Esophagus muscularis mucosa (tissue), 4 donors: ENCODE data around the gene OR52H1.

Experiments
- EP300 ChIP-seq: sonication (generic); formaldehyde crosslinking; IDR thresholded peaks from one replicate; pipeline ENCODE4 v1.6.1; 2017; ENCODE audit warnings: antibody characterized with exemption
- POLR2A ChIP-seq: fragments of 450-650 bp; IDR thresholded peaks from one replicate; pipeline ENCODE4 v1.6.1; 2017; ENCODE audit warnings: antibody characterized with exemption, moderate library complexity, mild to moderate bottlenecking, low read depth
- POLR2AphosphoS5 ChIP-seq, 2 donors: sonication (generic); formaldehyde crosslinking; IDR thresholded peaks; one replicate each; pipeline ENCODE4 v1.6.1; 2017; ENCODE audit warnings: antibody characterized with exemption in 2 of 2
- TF ChIP-seq, protein P1 (sequence below), 3 experiments: fragments of 200-600 bp in 2 of 3; fragments of 450-650 bp in 1 of 3; sonication (generic) in 2 of 3; IDR thresholded peaks; one replicate each; pipeline ENCODE4 v1.5.1; 2017 to 2019; ENCODE audit warnings: antibody characterized with exemption in 3 of 3, mild to moderate bottlenecking in 2 of 3, moderate library complexity in 1 of 3

DNA sequence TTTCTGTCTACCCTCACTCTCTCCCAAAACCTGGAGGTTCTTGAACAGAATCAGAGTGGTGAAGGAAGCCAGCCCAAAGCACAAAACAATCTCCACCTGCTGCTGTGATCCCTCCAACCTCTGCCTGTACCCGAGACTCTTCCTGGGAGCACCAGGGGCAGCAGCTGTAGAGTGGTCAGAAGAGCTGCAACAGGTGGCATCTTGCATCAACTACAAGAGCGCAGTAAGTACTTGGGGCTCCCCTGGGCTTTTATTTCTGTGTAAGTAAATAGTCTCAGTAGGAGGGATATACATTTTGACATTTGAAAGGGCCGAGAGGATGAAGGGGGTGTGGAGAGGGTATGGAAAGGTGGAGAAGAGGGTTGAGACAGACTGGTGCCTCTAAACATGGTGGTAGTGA is 23.6 kb downstream of the OR52H1 start:
- TF ChIP-seq, protein P1, sequence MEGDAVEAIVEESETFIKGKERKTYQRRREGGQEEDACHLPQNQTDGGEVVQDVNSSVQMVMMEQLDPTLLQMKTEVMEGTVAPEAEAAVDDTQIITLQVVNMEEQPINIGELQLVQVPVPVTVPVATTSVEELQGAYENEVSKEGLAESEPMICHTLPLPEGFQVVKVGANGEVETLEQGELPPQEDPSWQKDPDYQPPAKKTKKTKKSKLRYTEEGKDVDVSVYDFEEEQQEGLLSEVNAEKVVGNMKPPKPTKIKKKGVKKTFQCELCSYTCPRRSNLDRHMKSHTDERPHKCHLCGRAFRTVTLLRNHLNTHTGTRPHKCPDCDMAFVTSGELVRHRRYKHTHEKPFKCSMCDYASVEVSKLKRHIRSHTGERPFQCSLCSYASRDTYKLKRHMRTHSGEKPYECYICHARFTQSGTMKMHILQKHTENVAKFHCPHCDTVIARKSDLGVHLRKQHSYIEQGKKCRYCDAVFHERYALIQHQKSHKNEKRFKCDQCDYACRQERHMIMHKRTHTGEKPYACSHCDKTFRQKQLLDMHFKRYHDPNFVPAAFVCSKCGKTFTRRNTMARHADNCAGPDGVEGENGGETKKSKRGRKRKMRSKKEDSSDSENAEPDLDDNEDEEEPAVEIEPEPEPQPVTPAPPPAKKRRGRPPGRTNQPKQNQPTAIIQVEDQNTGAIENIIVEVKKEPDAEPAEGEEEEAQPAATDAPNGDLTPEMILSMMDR (IDR thresholded peaks at IDR 0.05), result no peak
- TF ChIP-seq POLR2A (no peak), EP300 (no peak), POLR2AphosphoS5 (IDR thresholded peaks at IDR 0.05) (no peak)
